Testis (tissue), 3 donors: Measurements from ENCODE around the gene SCYGR7. TPM values are rescaled to one million over a fixed set of nuclear protein-coding genes. Genes with fewer than 3 reads are reported as not detected.

Experiments used
- DNase-seq: peaks from one replicate; pipeline ENCODE4 v3.0.0-alpha.2; 2019
- H3K27ac ChIP-seq, 2 donors: fragments of 200-600 bp; sonication (generic); one replicate each; pipeline ENCODE4 v1.5.1; 2019
- H3K27me3 ChIP-seq: fragments of 200-600 bp; sonication (generic); one replicate; pipeline ENCODE4 v1.5.1; 2019
- H3K36me3 ChIP-seq: fragments of 200-600 bp; sonication (generic); one replicate; pipeline ENCODE4 v1.5.1; 2017; ENCODE audit warnings: low read depth; ENCODE audit errors: missing control alignments
- H3K4me1 ChIP-seq: fragments of 200-600 bp; sonication (generic); one replicate; pipeline ENCODE4 v1.5.1; 2019
- H3K4me3 ChIP-seq, 2 donors: fragments of 200-600 bp; sonication (generic); one replicate each; pipeline ENCODE4 v1.5.1; 2017 to 2019
- H3K9me3 ChIP-seq: fragments of 200-600 bp; sonication (generic); one replicate; pipeline ENCODE4 v1.5.1; 2017
- CTCF ChIP-seq, 3 experiments: fragments of 450-650 bp in 2 of 3; fragments of 200-600 bp in 1 of 3; sonication (generic) in 1 of 3; IDR thresholded peaks; one replicate each; pipeline ENCODE4 v1.5.1; 2016 to 2019; ENCODE audit warnings: antibody characterized with exemption in 3 of 3, mild to moderate bottlenecking in 2 of 3, moderate library complexity in 1 of 3
- POLR2A ChIP-seq: fragments of 450-650 bp; IDR thresholded peaks from one replicate; pipeline ENCODE4 v1.6.1; 2017; ENCODE audit warnings: antibody characterized with exemption, mild to moderate bottlenecking, moderate library complexity
- WGBS, 2 donors: methylation state at CpG; one replicate each; pipeline ENCODE4 v1.1.5; 2018; 5-methylcytosine and 5-hydroxymethylcytosine counted together
- intact Hi-C: fragments of 100-400 bp; cut with DNase I; formaldehyde crosslinking; loops from one replicate; pipeline ENCODE4 v1.15.1; 2023; ENCODE audit warnings: low total_unique reads
- polyA plus RNA-seq: library from polyadenylated mRNA; stranded (reverse); fragments of 350-450 nt; fragmentation: Illumina TruSeq; extraction: RNeasy Lipid Tissue Mini Kit (QIAGEN cat#74804); gene quantifications from one replicate; pipeline ENCODE4 v1.2.3, GENCODE V29; 2014; ENCODE audit warnings: low read depth, low replicate concordance; ENCODE audit not compliant: insufficient read depth
- total RNA-seq, 2 donors: library from RNA; depleted of rRNA; stranded (reverse); fragments of >200 nt; gene quantifications; one replicate each; pipeline ENCODE4 v1.2.3, GENCODE V29; 2016

SCYGR7 gene
- total and polyA plus RNA-seq, 3 donors from 2014 or later: not detected

DNA sequence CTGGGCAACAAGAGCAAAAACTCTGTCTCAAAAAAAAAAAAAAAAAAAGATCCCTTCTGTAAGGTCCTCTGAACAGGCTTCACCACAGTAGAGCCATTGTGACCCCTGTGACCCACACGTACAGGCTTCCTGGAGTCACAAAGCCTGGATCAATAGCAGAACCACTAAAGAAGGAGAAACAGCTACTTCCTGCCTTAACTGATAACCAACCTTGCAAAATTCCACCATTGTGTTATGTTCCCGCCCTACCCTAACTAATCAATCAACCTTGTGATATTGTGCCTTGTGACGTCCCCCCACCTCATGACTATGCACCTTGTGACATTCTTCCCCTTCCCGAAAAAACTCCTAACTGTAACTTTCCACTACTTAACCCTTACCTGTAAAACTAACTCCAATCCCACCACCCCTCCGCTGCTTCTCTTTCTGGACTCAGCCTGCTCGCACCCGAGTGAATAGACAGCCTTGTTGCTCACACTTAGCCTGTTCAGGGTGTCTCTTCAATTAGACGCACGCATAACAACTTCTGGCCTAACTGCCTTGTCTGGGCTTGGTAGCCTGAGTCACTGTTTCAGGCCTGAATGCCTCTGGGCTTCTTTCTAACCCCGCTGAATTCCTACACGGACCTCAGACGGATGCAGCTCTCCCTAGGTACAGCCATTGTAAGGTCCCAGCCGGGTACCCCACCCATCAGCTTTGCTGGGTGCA lies 31.4 kb downstream of the SCYGR7 start:
- intact Hi-C loops: no loop called here
- Histone ChIP-seq H3K4me3 (no peak overlapping the region), H3K27me3 (no peaks in the 10 kb centered on the region), H3K36me3 (no peaks in the 10 kb centered on the region), H3K4me1 (no peaks in the 10 kb centered on the region), H3K27ac (no peak overlapping the region), H3K9me3 (no peaks in the 10 kb centered on the region)
- 64 to 82% methylated on average over 13 of the region's 13 CpGs for WGBS, 2 donors
- no peak for TF ChIP-seq CTCF (IDR thresholded peaks at IDR 0.05)
- TF ChIP-seq POLR2A: no peak
- DNase-seq: no peak

- no peak for DNase-seq
- Histone ChIP-seq H3K4me3 (no peak overlapping the region), H3K4me1 (no peaks in the 10 kb centered on the region), H3K36me3 (no peaks in the 10 kb centered on the region), H3K27me3 (no peaks in the 10 kb centered on the region), H3K27ac (no peak overlapping the region), H3K9me3 (no peaks in the 10 kb centered on the region)
- WGBS, 2 donors: 60 to 72% methylated on average over 6 of the region's 6 CpGs
- intact Hi-C loops: no loop called here
- TF ChIP-seq CTCF (IDR thresholded peaks at IDR 0.05): no peak
These were observed 33.8 kb downstream of the SCYGR7 start for GRCh38 chr2:227761740-227762476.

GRCh38 chr2:227765788-227766372 lies 37.7 kb downstream of the SCYGR7 start:
- Histone ChIP-seq H3K36me3 (no peaks in the 10 kb centered on the region), H3K9me3 (no peaks in the 10 kb centered on the region), H3K27me3 (no peaks in the 10 kb centered on the region), H3K27ac (no peak overlapping the region), H3K4me1 (no peaks in the 10 kb centered on the region), H3K4me3 (no peak overlapping the region)
- intact Hi-C loops: no loop called here
- WGBS, 2 donors: 48 to 50% methylated on average over 4 of the region's 4 CpGs
- no peak for DNase-seq
- TF ChIP-seq CTCF (IDR thresholded peaks at IDR 0.05) (no peak), POLR2A (no peak)

DNA sequence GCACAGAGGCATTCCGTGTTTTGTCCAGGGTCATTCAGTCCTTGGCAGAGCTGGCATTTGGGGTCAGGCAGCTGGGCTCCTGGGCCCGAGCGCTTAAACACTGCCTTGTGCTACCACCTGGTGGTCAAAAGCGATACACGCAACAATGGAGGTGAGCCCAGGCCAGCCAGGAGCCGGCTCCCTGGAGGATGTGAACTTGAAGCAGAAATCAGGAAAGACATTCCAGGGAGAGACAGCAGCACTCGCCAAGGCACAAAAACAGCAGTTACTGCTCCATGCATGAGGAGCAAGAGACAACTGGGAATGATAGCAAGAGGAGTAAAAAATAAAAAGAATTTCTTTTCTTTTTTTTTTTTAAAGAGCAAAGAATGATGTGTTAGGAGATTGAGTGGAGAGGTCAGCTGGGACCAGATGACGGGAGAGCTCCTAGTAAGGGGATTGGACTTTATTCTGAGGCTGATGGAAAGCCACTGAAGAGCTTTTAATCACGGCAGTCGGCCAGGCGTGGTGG lies 38.3 kb downstream of the SCYGR7 start:
- intact Hi-C loops: no loop called here
- H3K27ac ChIP-seq: no peak overlapping the region
- TF ChIP-seq POLR2A (no peak), CTCF (IDR thresholded peaks at IDR 0.05) (peak; percentile 77 to 85 (median 83))

More for the DNA sequence above, 38.3 kb downstream of the SCYGR7 start:
- H3K27me3 ChIP-seq: no peaks in the 10 kb centered on the region
- H3K4me1 ChIP-seq: no peaks in the 10 kb centered on the region
- H3K9me3 ChIP-seq: no peaks in the 10 kb centered on the region
- no peaks in the 10 kb centered on the region for H3K36me3 ChIP-seq
- WGBS, 2 donors: 33 to 35% methylated on average over 11 of the region's 11 CpGs
- H3K4me3 ChIP-seq: no peak overlapping the region
- peak; percentile 90 for DNase-seq
